Measurements from ENCODE around the gene SCNN1A. TPM values are rescaled to one million over a fixed set of nuclear protein-coding genes. Genes with fewer than 3 reads are reported as not detected.

The SCNN1A gene
- total RNA-seq, 1 experiment from 2014 or later, result 118 TPM

- Histone ChIP-seq H3K4me2 (ENCODE audit: low read length) (peak overlapping the region; percentile 98), H2AFZ (ENCODE audit: low read depth, low read length, poor library complexity, severe bottlenecking) (no peak overlapping the region), H4K20me1 (ENCODE audit: insufficient read depth) (no peaks in the 10 kb centered on the region), H3K9ac (ENCODE audit: low read length) (peak overlapping the region; percentile 85), H3K36me3 (ENCODE audit: control insufficient read depth in 1 of 2, insufficient read depth in 2 of 2, low read length in 2 of 2) (peaks cover 2 to 23% of the 10 kb centered on the region in 2 experiments; a peak in 3 of 4 replicates), H3K4me1 (ENCODE audit: control insufficient read depth in 1 of 2, insufficient read depth in 2 of 2, low read length in 2 of 2) (peaks cover 64 to 83% of the 10 kb centered on the region in 2 experiments), H3K27me3 (ENCODE audit: insufficient read depth, low read length) (no peaks in the 10 kb centered on the region), H3K27ac (ENCODE audit: low read depth, low read length) (peak overlapping the region; percentile 99), H3K9me2 (ENCODE audit: insufficient read depth) (no peaks in the 10 kb centered on the region), H3K9me3 (ENCODE audit: control insufficient read depth in 1 of 2, insufficient read depth in 1 of 2, low read depth in 1 of 2, low read length in 2 of 2) (no peaks in the 10 kb centered on the region), H3K79me2 (ENCODE audit: insufficient read depth, low read length) (peaks cover 60% of the 10 kb centered on the region), H3K4me3 (replicated peaks in 1 of 2; ENCODE audit: low read depth in 1 of 2, low read length in 2 of 2) (peak overlapping the region; percentile 60 to 72)
- ChIA-PET RAD21 (ENCODE audit: low non-redundant PET in 1 of 2, low total read pairs in 2 of 2, uncharacterized antibody in 2 of 2, unreplicated experiment in 2 of 2) (interaction anchor here in 1 of 2 experiments (0.7 to 1.5 kb wide), 3 partner anchors 18 to 40 kb away, joined by 3 to 9 read pairs (median 4); no protein-coding TSS in a partner anchor), CTCF (interaction anchor here (1.3 to 1.8 kb wide), 2 partner anchors 14 to 102 kb away, joined by 3 read pairs; no protein-coding TSS in a partner anchor), POLR2A (interaction anchor here (0.7 to 2.4 kb wide), 8 partner anchors 18 to 360 kb away, joined by 3 to 9 read pairs (median 3); partner anchors contain the start of genes COPS7A and GAPDH)
- peak; percentile 82 for ATAC-seq
- intact Hi-C loops (cut with micrococcal nuclease), result no loop called here
- TSS peak; percentile 85 for BruUV-seq (replicated peaks)
- DNase-seq (ENCODE audit: low read depth, low spot score), result no peak
- TF ChIP-seq ZNF274 (IDR thresholded peaks at IDR 0.05; ENCODE audit: low read depth, low read length) (no peak), ELF1 (IDR thresholded peaks at IDR 0.05; ENCODE audit: borderline replicate concordance, low read depth) (no peak), EZH2 (IDR thresholded peaks at IDR 0.05) (no peak), SRF (IDR thresholded peaks at IDR 0.05; ENCODE audit: low read depth) (no peak), POLR2AphosphoS5 (IDR thresholded peaks at IDR 0.05; ENCODE audit: low read depth, low read length) (peak; percentile 85), JUND (IDR thresholded peaks at IDR 0.05) (no peak), CTCF (IDR thresholded peaks at IDR 0.05 in 2 of 3, conservative IDR thresholded peaks at IDR 0.05 in 1 of 3; ENCODE audit: borderline replicate concordance in 1 of 3, insufficient read depth in 1 of 3, low read depth in 2 of 3, low read length in 2 of 3) (no peak), CEBPB (IDR thresholded peaks at IDR 0.05; ENCODE audit: low read depth) (no peak), FOSL1 (IDR thresholded peaks at IDR 0.05; ENCODE audit: low read depth) (no peak), ZBTB33 (IDR thresholded peaks at IDR 0.05; ENCODE audit: extremely low read depth, insufficient replicate concordance, low read length) (no peak), POLR2A (IDR thresholded peaks at IDR 0.05; ENCODE audit: borderline replicate concordance, extremely low read depth, insufficient read depth, insufficient read length) (peak; percentile 46), TCF7L2 (IDR thresholded peaks at IDR 0.05; ENCODE audit: borderline replicate concordance, extremely low read depth, insufficient read depth, insufficient read length) (no peak), ZFX (IDR thresholded peaks at IDR 0.05) (peak; percentile 67; the same call in 1 of the 2 replicates), EGR1 (IDR thresholded peaks at IDR 0.05; ENCODE audit: low read depth) (no peak), EZH2phosphoT487 (IDR thresholded peaks at IDR 0.05; ENCODE audit: borderline replicate concordance) (no peak)
- TF ChIP-seq, protein P1, sequence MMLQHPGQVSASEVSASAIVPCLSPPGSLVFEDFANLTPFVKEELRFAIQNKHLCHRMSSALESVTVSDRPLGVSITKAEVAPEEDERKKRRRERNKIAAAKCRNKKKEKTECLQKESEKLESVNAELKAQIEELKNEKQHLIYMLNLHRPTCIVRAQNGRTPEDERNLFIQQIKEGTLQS (IDR thresholded peaks at IDR 0.05), result no peak
- TF ChIP-seq, protein P2, sequence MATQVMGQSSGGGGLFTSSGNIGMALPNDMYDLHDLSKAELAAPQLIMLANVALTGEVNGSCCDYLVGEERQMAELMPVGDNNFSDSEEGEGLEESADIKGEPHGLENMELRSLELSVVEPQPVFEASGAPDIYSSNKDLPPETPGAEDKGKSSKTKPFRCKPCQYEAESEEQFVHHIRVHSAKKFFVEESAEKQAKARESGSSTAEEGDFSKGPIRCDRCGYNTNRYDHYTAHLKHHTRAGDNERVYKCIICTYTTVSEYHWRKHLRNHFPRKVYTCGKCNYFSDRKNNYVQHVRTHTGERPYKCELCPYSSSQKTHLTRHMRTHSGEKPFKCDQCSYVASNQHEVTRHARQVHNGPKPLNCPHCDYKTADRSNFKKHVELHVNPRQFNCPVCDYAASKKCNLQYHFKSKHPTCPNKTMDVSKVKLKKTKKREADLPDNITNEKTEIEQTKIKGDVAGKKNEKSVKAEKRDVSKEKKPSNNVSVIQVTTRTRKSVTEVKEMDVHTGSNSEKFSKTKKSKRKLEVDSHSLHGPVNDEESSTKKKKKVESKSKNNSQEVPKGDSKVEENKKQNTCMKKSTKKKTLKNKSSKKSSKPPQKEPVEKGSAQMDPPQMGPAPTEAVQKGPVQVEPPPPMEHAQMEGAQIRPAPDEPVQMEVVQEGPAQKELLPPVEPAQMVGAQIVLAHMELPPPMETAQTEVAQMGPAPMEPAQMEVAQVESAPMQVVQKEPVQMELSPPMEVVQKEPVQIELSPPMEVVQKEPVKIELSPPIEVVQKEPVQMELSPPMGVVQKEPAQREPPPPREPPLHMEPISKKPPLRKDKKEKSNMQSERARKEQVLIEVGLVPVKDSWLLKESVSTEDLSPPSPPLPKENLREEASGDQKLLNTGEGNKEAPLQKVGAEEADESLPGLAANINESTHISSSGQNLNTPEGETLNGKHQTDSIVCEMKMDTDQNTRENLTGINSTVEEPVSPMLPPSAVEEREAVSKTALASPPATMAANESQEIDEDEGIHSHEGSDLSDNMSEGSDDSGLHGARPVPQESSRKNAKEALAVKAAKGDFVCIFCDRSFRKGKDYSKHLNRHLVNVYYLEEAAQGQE (IDR thresholded peaks at IDR 0.05; ENCODE audit: low read depth), result no peak
- TF ChIP-seq, protein P3, sequence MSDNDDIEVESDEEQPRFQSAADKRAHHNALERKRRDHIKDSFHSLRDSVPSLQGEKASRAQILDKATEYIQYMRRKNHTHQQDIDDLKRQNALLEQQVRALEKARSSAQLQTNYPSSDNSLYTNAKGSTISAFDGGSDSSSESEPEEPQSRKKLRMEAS (IDR thresholded peaks at IDR 0.05), result no peak
Measured at GRCh38 chr12:6363330-6364043, 11.9 kb downstream of the SCNN1A start.
